HepG2 (cell line): ENCODE results near the gene WDR81. TPM values are rescaled to one million over a fixed set of nuclear protein-coding genes. Genes with fewer than 3 reads are reported as not detected.

Source experiments
- ASH2L ChIP-seq: fragments of 300-600, 200-600 bp; sonication (generic); IDR thresholded peaks from 2 replicates; pipeline ENCODE4 v1.7.0; 2017; ENCODE audit warnings: low read depth, mild to moderate bottlenecking, moderate library complexity, mixed read lengths, low read length; ENCODE audit not compliant: insufficient read length
- CCDC6 ChIP-seq: sonication (generic); formaldehyde crosslinking; IDR thresholded peaks from 2 replicates; pipeline ENCODE4 v1.8.1; 2022; ENCODE audit warnings: mild to moderate bottlenecking, missing genetic modification reagents, moderate library complexity
- FOXK2 ChIP-seq: fragments of 450-650 bp; IDR thresholded peaks from 2 replicates; pipeline ENCODE4 v1.6.1; 2016
- GABPB1 ChIP-seq: IDR thresholded peaks from 2 replicates; pipeline ENCODE4 v1.6.1; 2016; ENCODE audit warnings: mild to moderate bottlenecking, missing genetic modification reagents, moderate library complexity, missing compliant biosample characterization
- IRX3 ChIP-seq: sonication (generic); formaldehyde crosslinking; IDR thresholded peaks from 2 replicates; pipeline ENCODE4 v1.8.1; 2023; ENCODE audit warnings: mild to moderate bottlenecking, low read depth, missing genetic modification reagents, borderline replicate concordance
- PHF21A ChIP-seq: sonication (generic); formaldehyde crosslinking; IDR thresholded peaks from 2 replicates; pipeline ENCODE4 v1.5.0; 2020; ENCODE audit warnings: mild to moderate bottlenecking, missing genetic modification reagents
- PHF8 ChIP-seq: sonication (generic); formaldehyde crosslinking; IDR thresholded peaks from 2 replicates; pipeline ENCODE4 v1.5.0; 2020; ENCODE audit warnings: missing genetic modification reagents
- SP2 ChIP-seq: sonication (generic); formaldehyde crosslinking; IDR thresholded peaks from 2 replicates; pipeline ENCODE4 v1.5.1; 2020; ENCODE audit warnings: mild to moderate bottlenecking, missing genetic modification reagents
- TGIF2 ChIP-seq: IDR thresholded peaks from 2 replicates; pipeline ENCODE4 v1.6.1; 2016; ENCODE audit warnings: control low read depth, missing compliant biosample characterization
- THAP11 ChIP-seq: IDR thresholded peaks from 2 replicates; pipeline ENCODE4 v1.6.1; 2016; ENCODE audit warnings: missing biosample characterization, missing genetic modification reagents
- ZNF839 ChIP-seq: sonication (generic); formaldehyde crosslinking; IDR thresholded peaks from 2 replicates; pipeline ENCODE4 v1.4.0; 2020; ENCODE audit warnings: missing genetic modification reagents, mild to moderate bottlenecking, borderline replicate concordance
- polyA plus RNA-seq, 8 experiments: library from polyadenylated mRNA; depleted of rRNA in 3 of 8; stranded (reverse) in 7 of 8; unstranded in 1 of 8; fragments of >200 nt; fragmentation: Illumina TruSeq in 4 of 8; extraction: Trizol in 4 of 8; gene quantifications; 2 replicates each; pipeline versions ENCODE4 v1.2.1 to v1.2.3, GENCODE V29; 2011 to 2016; ENCODE audit warnings: low read depth in 4 of 8, missing spikeins in 1 of 8, mixed read lengths in 1 of 8; ENCODE audit not compliant: insufficient read depth in 1 of 8
- total RNA-seq, 5 experiments: library from RNA; depleted of rRNA; stranded (reverse); fragments of >200 nt; fragmentation: Illumina TruSeq; extraction: Trizol; gene quantifications; 2 replicates each; pipeline ENCODE4 v1.2.3, GENCODE V29; 2016; ENCODE audit warnings: low read depth in 1 of 5
- TF ChIP-seq, protein P1 (sequence below): sonication (generic); formaldehyde crosslinking; conservative IDR thresholded peaks from 2 replicates; pipeline ENCODE4 v1.4.0; 2020; ENCODE audit warnings: missing genetic modification reagents
- TF ChIP-seq, protein P2 (sequence below): sonication (generic); formaldehyde crosslinking; IDR thresholded peaks from 2 replicates; pipeline ENCODE4 v1.5.0; 2020; ENCODE audit warnings: missing genetic modification reagents
- TF ChIP-seq, protein P3 (sequence below): sonication (generic); formaldehyde crosslinking; IDR thresholded peaks from 2 replicates; pipeline ENCODE4 v1.9.0; 2021; ENCODE audit warnings: missing genetic modification reagents, mild to moderate bottlenecking, borderline replicate concordance
- TF ChIP-seq, protein P4 (sequence below): sonication (generic); formaldehyde crosslinking; IDR thresholded peaks from 2 replicates; pipeline ENCODE4 v1.5.0; 2020; ENCODE audit warnings: mild to moderate bottlenecking, missing genetic modification reagents, moderate library complexity
- TF ChIP-seq, protein P5 (sequence below): conservative IDR thresholded peaks from 2 replicates; pipeline ENCODE4 v1.6.1; 2018; ENCODE audit warnings: missing genetic modification reagents
- TF ChIP-seq, protein P6 (sequence below): IDR thresholded peaks from 2 replicates; pipeline ENCODE4 v1.6.1; 2018; ENCODE audit warnings: missing genetic modification reagents, mild to moderate bottlenecking, missing compliant biosample characterization
- TF ChIP-seq, protein P7 (sequence below): sonication (generic); formaldehyde crosslinking; IDR thresholded peaks from 2 replicates; pipeline ENCODE4 v1.4.0; 2020; ENCODE audit warnings: missing genetic modification reagents

The WDR81 gene
- total and polyA plus RNA-seq, 2 of the 13 experiments (the other 11 are each of a cell fraction or from before 2014, with no cell fraction given) = 9.1 to 16.7 TPM

DNA sequence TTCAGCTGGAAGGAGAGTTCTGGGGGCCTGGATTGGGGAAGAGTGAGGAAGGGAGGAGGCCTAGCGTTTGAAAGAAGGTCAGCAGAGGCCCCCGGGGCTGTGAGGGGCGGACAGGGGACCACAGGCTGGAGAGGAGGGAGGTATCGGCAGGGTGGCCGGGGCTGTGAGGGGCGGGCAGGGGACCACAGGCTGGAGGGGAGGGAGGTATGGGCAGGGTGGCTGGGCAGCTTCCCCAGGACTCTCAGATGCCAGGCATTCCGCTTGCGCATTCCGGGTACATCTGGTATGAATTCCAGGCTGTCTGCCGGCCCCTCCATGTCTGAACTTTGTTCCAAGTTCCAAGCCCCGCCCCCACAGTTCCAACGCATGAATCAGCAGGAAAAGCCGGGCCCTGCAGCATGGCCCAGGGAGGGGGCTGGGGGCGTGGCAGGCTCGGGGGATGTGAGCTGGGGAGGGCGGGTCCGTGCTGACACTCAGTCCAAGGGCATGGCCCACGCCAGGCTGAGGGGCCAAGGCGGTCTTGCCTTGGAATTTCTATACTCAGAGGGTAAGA is 10.0 kb upstream of the WDR81 start (continued):
- TF ChIP-seq, protein P1, sequence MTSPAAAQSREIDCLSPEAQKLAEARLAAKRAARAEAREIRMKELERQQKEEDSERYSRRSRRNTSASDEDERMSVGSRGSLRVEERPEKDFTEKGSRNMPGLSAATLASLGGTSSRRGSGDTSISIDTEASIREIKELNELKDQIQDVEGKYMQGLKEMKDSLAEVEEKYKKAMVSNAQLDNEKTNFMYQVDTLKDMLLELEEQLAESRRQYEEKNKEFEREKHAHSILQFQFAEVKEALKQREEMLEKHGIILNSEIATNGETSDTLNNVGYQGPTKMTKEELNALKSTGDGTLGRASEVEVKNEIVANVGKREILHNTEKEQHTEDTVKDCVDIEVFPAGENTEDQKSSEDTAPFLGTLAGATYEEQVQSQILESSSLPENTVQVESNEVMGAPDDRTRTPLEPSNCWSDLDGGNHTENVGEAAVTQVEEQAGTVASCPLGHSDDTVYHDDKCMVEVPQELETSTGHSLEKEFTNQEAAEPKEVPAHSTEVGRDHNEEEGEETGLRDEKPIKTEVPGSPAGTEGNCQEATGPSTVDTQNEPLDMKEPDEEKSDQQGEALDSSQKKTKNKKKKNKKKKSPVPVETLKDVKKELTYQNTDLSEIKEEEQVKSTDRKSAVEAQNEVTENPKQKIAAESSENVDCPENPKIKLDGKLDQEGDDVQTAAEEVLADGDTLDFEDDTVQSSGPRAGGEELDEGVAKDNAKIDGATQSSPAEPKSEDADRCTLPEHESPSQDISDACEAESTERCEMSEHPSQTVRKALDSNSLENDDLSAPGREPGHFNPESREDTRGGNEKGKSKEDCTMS (CRISPR knock-in tag) = no peak
- TF ChIP-seq, protein P2, sequence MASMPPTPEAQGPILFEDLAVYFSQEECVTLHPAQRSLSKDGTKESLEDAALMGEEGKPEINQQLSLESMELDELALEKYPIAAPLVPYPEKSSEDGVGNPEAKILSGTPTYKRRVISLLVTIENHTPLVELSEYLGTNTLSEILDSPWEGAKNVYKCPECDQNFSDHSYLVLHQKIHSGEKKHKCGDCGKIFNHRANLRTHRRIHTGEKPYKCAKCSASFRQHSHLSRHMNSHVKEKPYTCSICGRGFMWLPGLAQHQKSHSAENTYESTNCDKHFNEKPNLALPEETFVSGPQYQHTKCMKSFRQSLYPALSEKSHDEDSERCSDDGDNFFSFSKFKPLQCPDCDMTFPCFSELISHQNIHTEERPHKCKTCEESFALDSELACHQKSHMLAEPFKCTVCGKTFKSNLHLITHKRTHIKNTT = no peak
- TF ChIP-seq PHF8 (CRISPR knock-in tag) (no peak), FOXK2 (no peak), GABPB1 (CRISPR knock-in tag) (no peak; the same call in 1 of the 2 replicates), ASH2L (no peak), SP2 (CRISPR knock-in tag) (peak; percentile 53; the same call in 1 of the 2 replicates), PHF21A (peak; percentile 22), CCDC6 (CRISPR knock-in tag) (peak; percentile 79), THAP11 (CRISPR knock-in tag) (peak; percentile 82), ZNF839 (CRISPR knock-in tag) (no peak), TGIF2 (CRISPR knock-in tag) (peak; percentile 49; the same call in 1 of the 2 replicates), IRX3 (CRISPR knock-in tag) (no peak)
- TF ChIP-seq, protein P3, sequence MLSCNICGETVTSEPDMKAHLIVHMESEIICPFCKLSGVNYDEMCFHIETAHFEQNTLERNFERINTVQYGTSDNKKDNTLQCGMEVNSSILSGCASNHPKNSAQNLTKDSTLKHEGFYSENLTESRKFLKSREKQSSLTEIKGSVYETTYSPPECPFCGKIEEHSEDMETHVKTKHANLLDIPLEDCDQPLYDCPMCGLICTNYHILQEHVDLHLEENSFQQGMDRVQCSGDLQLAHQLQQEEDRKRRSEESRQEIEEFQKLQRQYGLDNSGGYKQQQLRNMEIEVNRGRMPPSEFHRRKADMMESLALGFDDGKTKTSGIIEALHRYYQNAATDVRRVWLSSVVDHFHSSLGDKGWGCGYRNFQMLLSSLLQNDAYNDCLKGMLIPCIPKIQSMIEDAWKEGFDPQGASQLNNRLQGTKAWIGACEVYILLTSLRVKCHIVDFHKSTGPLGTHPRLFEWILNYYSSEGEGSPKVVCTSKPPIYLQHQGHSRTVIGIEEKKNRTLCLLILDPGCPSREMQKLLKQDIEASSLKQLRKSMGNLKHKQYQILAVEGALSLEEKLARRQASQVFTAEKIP = no peak
- TF ChIP-seq, protein P4, sequence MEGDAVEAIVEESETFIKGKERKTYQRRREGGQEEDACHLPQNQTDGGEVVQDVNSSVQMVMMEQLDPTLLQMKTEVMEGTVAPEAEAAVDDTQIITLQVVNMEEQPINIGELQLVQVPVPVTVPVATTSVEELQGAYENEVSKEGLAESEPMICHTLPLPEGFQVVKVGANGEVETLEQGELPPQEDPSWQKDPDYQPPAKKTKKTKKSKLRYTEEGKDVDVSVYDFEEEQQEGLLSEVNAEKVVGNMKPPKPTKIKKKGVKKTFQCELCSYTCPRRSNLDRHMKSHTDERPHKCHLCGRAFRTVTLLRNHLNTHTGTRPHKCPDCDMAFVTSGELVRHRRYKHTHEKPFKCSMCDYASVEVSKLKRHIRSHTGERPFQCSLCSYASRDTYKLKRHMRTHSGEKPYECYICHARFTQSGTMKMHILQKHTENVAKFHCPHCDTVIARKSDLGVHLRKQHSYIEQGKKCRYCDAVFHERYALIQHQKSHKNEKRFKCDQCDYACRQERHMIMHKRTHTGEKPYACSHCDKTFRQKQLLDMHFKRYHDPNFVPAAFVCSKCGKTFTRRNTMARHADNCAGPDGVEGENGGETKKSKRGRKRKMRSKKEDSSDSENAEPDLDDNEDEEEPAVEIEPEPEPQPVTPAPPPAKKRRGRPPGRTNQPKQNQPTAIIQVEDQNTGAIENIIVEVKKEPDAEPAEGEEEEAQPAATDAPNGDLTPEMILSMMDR = no peak
- TF ChIP-seq, protein P5, sequence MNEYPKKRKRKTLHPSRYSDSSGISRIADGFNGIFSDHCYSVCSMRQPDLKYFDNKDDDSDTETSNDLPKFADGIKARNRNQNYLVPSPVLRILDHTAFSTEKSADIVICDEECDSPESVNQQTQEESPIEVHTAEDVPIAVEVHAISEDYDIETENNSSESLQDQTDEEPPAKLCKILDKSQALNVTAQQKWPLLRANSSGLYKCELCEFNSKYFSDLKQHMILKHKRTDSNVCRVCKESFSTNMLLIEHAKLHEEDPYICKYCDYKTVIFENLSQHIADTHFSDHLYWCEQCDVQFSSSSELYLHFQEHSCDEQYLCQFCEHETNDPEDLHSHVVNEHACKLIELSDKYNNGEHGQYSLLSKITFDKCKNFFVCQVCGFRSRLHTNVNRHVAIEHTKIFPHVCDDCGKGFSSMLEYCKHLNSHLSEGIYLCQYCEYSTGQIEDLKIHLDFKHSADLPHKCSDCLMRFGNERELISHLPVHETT (CRISPR knock-in tag) = no peak
- TF ChIP-seq, protein P6, sequence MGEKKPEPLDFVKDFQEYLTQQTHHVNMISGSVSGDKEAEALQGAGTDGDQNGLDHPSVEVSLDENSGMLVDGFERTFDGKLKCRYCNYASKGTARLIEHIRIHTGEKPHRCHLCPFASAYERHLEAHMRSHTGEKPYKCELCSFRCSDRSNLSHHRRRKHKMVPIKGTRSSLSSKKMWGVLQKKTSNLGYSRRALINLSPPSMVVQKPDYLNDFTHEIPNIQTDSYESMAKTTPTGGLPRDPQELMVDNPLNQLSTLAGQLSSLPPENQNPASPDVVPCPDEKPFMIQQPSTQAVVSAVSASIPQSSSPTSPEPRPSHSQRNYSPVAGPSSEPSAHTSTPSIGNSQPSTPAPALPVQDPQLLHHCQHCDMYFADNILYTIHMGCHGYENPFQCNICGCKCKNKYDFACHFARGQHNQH (CRISPR knock-in tag) = 0 out of 2 replicates have a peak, but pooled peaks have one; percentile 20
- TF ChIP-seq, protein P7, sequence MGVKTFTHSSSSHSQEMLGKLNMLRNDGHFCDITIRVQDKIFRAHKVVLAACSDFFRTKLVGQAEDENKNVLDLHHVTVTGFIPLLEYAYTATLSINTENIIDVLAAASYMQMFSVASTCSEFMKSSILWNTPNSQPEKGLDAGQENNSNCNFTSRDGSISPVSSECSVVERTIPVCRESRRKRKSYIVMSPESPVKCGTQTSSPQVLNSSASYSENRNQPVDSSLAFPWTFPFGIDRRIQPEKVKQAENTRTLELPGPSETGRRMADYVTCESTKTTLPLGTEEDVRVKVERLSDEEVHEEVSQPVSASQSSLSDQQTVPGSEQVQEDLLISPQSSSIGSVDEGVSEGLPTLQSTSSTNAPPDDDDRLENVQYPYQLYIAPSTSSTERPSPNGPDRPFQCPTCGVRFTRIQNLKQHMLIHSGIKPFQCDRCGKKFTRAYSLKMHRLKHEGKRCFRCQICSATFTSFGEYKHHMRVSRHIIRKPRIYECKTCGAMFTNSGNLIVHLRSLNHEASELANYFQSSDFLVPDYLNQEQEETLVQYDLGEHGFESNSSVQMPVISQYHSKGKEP = no peak
